ENCODE results near the gene GNB1L.
A peak's percentile ranks its signal among the peaks of the same experiment; 100 is the strongest.

Gene GNB1L

DNA sequence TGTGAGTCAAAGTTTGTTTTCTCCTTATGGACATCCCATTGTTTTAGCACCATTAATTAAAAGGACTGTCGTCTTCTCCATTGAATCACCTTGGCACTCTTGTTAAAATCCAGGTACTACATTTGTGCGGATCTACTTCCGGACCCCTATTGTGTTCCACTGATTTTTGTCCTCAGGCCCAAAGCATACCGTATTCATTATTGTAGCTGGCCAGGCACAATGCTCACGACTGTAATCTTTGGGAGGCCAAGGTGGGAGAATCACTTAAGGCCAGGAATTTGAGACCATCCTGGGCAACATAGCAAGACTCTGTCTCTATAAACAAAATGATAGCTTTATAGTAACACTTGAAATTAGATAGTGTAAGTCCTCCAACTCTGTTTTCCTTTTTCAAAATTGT lies 8.9 kb upstream of the GNB1L start:
- no peak for DNase-seq (ENCODE audit: low spot score)

DNA sequence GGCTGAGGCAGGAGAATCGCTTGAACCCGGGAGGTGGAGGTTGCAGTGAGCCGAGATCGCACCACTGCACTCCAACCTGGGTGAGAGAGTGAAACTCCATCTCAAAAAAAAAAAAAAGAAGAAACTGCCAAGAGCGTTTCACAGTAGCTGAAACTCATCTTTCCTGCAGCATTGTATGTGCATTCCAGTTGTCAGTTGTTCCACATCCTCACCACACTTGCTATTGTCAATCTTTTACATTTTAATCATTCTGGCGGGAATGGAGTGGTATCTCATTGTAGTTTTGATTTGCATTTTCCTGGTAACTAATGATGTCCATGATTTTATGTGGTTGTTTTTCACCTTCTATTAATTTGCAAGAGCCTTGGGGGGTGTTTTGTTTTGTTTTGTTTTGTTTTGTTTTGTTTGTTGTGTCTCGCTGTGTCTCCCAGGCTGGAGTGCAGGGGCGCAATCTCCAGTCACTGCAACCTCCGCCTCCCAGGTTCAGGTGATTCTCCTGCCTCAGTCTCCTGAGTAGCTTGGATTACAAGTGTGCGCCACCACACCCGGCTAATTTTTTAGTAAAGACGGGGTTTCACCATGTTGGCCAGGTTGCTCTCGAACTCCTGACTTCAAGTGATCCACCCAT lies 8.1 kb upstream of the GNB1L start:
- DNase-seq (ENCODE audit: low spot score) = no peak

- no peak for DNase-seq (ENCODE audit: low spot score)
Observed at GRCh38 chr22:19859861-19860510, 5.3 kb upstream of the GNB1L start.

- no peak for DNase-seq (ENCODE audit: low spot score)
Observed at GRCh38 chr22:19857382-19857781, 2.7 kb upstream of the GNB1L start.

DNA sequence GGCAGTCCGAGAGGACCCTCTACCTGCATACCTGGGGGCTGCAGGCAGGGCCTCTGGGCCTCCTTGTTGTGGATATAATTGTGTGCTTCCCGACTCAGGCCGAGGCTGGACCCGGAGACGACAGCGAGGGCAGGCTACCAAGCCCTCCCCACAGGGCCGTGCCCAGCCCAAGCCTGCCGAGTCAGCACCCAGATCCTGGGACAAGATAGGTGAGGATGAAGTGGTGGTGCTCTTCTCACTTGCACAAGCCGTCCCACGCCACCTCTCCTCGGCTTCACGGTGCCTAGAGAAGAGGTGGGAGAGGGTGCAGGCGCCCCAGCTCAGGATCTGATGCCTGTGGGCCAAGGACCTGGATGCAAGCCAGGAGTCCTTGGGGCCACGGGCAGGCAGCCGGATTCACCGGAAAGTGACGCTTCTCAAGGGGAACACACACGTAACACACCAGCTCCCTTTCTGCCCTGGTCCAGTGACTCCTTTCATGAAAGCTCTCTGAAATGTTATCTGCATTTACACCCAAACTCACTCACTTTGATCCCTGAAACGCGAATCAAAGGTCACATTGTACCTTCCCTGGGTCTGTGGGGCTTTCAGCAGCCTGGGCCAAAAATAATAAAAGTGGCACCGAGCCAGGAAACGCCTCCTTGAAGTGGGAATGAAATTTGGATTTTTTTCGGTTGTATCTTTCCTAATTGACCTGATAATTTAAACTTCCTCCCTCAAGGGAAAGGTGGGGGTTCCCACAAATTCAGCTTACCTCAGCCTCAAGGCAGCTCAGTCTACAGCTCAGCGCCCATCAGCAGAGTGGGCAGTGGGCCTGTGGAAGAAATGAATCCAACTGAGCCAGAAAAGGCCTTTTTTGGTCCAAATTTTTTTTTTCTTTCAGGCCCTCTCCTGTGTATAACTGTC lies 1.1 kb upstream of the GNB1L start:
- peak; percentile 69 for DNase-seq (ENCODE audit: low spot score)

DNA sequence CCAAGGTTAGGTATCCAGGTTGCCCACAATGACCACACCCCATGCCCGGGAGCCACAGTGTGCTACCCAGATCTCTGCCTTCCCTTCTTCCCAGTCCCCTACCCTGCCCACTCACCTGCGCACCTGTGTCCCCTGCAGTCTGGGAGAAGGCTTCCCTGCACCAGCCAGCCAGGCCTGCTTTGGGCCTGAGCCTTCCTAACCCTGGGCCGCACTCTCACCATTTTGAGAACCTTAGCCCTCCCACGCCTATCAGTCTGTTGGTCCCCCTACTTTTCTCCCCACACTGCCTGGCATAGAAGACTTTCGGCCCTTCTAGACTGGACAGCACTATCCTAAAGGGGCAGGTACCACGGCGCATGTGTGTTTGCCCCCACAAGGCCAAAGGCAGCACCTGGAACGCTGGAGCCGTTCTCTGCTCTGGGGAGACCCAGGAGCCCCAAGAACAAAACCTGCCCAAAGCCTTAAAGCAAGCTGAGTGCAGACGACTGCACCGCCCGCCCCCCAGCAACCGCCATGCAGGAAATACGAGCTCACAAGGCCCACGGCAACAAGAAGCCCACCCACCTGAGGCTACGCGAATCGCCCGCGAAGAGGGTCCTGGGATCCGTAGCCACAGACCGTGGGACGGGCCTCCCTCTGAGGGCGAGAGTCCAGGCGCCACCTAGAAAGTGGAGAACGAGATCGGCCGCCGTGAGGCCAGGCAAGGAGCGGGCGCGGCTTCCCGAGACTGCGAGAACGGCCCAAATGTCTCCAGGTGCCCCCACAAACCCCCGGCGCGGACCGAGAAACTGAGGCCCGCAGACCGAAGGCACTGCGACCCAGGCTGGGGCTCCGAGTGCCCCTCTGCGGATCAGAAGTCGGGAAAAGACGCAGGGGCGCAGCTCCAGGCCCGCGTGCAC lies 546 bp downstream of the GNB1L start:
- peak; percentile 45 for DNase-seq (ENCODE audit: low spot score)

DNA sequence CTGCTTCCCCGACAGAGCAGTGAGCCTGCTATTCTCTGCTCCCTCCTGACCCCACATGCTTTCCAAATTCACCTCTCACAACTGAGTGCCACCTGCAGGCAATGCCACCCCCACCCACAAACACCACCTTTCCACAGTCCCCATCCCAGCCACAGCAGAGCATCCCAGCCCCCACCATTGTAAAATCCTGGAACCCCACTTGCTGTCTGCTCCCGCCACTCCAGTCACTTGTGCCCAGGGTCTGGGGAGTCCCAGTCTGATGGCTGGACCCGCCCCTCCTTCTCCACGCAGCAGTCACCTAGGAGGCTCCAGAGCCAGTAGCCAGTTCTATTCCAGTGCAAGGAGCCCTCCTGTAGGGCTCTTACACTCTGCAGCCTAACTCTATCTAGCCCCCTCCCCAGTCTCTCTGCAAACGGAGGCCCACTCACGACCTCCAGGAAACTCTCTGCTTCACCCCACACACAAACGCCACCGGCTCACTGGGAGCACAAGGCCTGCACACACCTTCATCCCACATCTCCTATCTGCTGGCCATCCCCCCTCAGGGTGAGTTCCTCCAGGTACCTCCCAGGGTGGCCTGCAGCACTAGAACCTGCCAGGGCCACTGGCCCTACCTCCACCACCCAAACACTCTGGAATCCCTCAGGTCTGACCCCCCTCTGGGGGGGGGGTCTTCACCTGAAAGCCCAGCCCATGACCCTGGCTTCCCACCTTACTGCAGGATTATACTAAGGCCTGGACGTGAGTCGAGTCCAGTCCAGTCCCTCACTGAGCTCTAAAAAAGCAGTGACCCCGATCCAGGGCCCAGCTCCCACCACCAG lies 1.4 kb downstream of the GNB1L start:
- no peak for DNase-seq (ENCODE audit: low spot score)

DNA sequence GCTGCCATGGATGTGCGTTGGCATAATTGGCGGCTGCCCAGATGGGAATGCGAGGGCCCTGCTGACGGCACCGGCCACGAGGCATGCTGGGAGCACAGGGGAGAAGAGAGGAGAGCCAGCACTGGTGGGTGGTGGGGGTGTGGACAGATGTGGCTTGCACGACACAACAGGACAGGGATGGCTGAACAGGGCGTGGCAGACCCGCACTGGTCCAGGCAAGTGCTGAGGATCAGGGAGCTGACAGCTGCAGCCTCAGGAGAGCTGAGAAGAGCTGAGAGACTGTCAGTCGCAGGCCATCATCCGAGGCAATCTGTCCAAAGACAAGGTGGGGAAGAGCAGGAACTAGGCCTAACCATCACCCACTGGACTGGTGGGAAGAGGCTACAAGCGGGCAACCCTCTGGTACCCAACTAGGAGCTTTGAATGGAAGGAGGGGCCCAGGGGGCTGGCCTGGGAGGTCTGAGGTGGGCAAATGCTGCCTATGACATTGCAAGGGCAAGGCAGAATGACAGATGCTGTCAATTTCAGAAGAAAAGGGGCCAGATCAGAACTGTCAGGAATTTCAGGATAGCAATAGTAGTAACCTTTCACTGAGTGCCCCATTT lies 2.4 kb downstream of the GNB1L start:
- DNase-seq (ENCODE audit: low spot score) = no peak

GRCh38 chr22:19851291-19852176 lies 3.1 kb downstream of the GNB1L start:
- no peak for DNase-seq (ENCODE audit: low spot score)

DNA sequence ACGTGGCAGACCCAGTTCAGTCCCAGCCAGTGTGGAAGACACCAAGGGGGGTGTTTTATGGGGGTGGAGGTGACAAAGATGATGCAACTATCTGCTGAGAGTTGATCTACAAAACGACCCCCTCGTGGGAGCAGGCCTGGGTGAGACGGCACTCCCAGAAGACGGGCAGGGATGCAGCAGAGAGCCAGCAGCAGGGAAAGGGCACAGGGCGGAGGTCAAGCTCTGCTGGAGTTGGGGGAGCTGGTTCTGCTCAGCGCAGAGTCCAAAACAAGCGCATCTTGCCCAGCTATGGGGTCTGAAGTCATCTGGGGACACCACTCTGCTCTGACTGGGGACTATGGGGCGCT lies 3.9 kb downstream of the GNB1L start:
- no peak for DNase-seq (ENCODE audit: low spot score)

- DNase-seq (ENCODE audit: low spot score) = no peak
Observed at GRCh38 chr22:19849835-19850762, 4.6 kb downstream of the GNB1L start.

GRCh38 chr22:19848298-19849224 lies 6.1 kb downstream of the GNB1L start:
- peak; percentile 53 for DNase-seq (ENCODE audit: low spot score)

GRCh38 chr22:19847345-19847632 lies 7.4 kb downstream of the GNB1L start:
- no peak for DNase-seq (ENCODE audit: low spot score)

DNA sequence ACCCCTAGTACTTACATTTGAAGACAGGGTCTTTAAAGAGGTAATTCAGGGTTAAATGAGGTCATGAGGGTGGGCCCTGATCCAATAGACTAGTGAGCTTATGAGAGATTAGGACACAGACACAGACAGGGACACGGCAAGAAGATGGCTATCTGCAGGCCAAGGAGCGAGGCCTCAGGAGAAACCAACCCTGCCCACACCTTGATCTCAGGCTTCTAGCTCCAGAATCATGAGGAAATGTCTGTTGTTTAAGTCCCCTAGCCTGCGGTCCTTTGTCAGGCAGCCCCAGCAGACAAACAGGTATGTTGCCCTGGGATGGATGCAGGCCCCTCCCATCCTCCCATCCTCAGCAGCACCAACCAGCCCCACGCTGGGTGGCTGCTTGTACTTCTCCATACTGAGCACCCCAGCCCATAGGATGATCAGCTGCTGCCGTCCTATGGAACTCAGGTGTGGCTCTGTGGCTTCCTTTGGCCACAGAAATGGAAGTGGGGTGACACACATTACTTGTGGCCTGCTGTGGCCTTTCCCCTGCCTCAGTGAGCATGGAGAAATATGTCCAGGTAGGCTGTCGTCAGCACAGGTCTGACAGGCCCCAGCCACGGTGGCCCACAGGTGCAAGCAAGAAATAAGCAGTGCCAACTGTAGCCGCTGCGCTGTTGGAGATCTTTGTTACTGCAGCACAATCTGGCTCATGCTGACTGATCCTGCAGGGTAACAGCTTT lies 7.9 kb downstream of the GNB1L start:
- no peak for DNase-seq (ENCODE audit: low spot score)

GRCh38 chr22:19845054-19845722 lies 9.5 kb downstream of the GNB1L start:
- DNase-seq (ENCODE audit: low spot score) = no peak

DNA sequence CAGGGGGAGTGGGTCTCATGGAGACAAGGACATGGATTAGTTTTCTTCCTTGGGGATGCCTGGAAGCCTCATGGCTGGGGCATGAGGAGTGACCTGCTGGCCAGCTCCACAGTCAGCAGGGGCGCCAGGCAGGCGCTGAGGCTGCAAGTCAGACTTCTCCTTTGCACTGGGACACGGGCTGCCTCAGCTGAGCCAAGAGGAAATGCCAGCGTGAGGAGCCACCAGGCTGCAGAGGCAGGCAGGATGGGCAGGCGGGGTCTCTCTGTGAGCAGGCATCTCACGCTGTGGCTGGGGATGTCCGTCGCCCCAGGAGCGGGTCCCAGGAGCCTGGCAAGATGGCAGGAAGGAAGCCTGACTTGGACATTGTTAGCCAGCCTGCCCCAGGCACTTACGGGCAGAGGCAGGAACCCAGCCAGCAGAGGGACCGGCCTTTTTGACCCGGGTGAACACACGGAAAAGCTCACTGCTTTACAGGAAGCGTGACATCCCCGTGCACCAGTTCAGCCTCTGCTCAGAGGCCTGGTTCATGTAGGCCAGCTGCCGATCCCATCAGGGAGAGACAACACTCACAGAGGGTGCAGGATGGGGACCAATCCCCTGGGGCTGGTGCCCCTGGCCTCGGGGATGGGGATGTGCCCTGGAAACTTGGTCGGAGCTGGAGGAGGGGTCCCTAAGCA lies 10.2 kb downstream of the GNB1L start:
- peak; percentile 85 for DNase-seq (ENCODE audit: low spot score)
